OCI-LY3 (cell line): ENCODE results near the gene TOP1.

Experiments
- H2AFZ ChIP-seq: fragments of 200-600, 300-600 bp; shearing (Covaris generic); 2 replicates; pipeline ENCODE4 v1.6.0; 2014; ENCODE audit warnings: antibody characterized with exemption, low read depth, low read length
- H3K27ac ChIP-seq: fragments of 200-600, 300-600 bp; sonication (generic); 2 replicates; pipeline ENCODE4 v1.5.1; 2014; ENCODE audit warnings: mild to moderate bottlenecking, low read length, moderate library complexity, mixed read lengths
- H3K27me3 ChIP-seq: fragments of 200-600, 300-600 bp; sonication (generic); 2 replicates; pipeline ENCODE4 v1.6.1; 2014; ENCODE audit warnings: low read depth, low read length, mixed read lengths
- H3K36me3 ChIP-seq: fragments of 200-600, 300-600 bp; sonication (generic); replicated peaks from 2 replicates; pipeline ENCODE3; 2014; ENCODE audit warnings: low read depth, low read length, mixed read lengths
- H3K4me1 ChIP-seq: fragments of 300-600, 200-600 bp; sonication (generic); 2 replicates; pipeline ENCODE4 v1.6.1; 2014; ENCODE audit warnings: low read length, mixed read lengths
- H3K4me2 ChIP-seq: fragments of 200-600, 300-600 bp; sonication (generic); 2 replicates; pipeline ENCODE4 v1.6.1; 2014; ENCODE audit warnings: low read length, mixed read lengths
- H3K4me3 ChIP-seq: fragments of 300-600, 200-600 bp; sonication (generic); 2 replicates; pipeline ENCODE4 v1.5.1; 2014; ENCODE audit warnings: antibody characterized with exemption, mild to moderate bottlenecking, low read length, moderate library complexity
- H3K79me2 ChIP-seq: fragments of 300-600, 200-600 bp; shearing (Covaris generic); 2 replicates; pipeline ENCODE4 v1.6.1; 2014; ENCODE audit warnings: mild to moderate bottlenecking, low read length, mixed read lengths
- H3K9ac ChIP-seq: fragments of 300-600, 200-600 bp; shearing (Covaris generic); 2 replicates; pipeline ENCODE4 v1.6.0; 2014; ENCODE audit warnings: mild to moderate bottlenecking, low read length, moderate library complexity
- H3K9me3 ChIP-seq: fragments of 200-600, 300-600 bp; shearing (Covaris generic); 2 replicates; pipeline ENCODE4 v1.6.1; 2014; ENCODE audit warnings: low read length, mixed read lengths; ENCODE audit not compliant: insufficient read depth
- H4K20me1 ChIP-seq: fragments of 200-600, 300-600 bp; sonication (generic); 2 replicates; pipeline ENCODE4 v1.6.1; 2016; ENCODE audit warnings: low read length, mixed read lengths; ENCODE audit not compliant: insufficient read depth
- EZH2phosphoT487 ChIP-seq: fragments of 200-600 bp; shearing (Covaris generic); IDR thresholded peaks from 2 replicates; pipeline ENCODE4 v1.6.1; 2018; ENCODE audit warnings: antibody characterized with exemption, mixed run types, low read depth
- TF ChIP-seq, protein P1 (sequence below): fragments of 200-600, 300-600 bp; sonication (generic); IDR thresholded peaks from 2 replicates; pipeline ENCODE4 v1.5.1; 2014; ENCODE audit warnings: antibody characterized with exemption, low read length, low read depth

Gene TOP1

GRCh38 chr20:41170386-41171105 is 141.9 kb downstream of the TOP1 start:
- H3K79me2 ChIP-seq: no peaks in the 10 kb centered on the region
- H4K20me1 ChIP-seq: peaks cover 15% of the 10 kb centered on the region
- H3K27ac ChIP-seq: no peak overlapping the region
- H3K9ac ChIP-seq: no peak overlapping the region
- no peak overlapping the region for H2AFZ ChIP-seq
- no peak for TF ChIP-seq EZH2phosphoT487
- TF ChIP-seq, protein P1, sequence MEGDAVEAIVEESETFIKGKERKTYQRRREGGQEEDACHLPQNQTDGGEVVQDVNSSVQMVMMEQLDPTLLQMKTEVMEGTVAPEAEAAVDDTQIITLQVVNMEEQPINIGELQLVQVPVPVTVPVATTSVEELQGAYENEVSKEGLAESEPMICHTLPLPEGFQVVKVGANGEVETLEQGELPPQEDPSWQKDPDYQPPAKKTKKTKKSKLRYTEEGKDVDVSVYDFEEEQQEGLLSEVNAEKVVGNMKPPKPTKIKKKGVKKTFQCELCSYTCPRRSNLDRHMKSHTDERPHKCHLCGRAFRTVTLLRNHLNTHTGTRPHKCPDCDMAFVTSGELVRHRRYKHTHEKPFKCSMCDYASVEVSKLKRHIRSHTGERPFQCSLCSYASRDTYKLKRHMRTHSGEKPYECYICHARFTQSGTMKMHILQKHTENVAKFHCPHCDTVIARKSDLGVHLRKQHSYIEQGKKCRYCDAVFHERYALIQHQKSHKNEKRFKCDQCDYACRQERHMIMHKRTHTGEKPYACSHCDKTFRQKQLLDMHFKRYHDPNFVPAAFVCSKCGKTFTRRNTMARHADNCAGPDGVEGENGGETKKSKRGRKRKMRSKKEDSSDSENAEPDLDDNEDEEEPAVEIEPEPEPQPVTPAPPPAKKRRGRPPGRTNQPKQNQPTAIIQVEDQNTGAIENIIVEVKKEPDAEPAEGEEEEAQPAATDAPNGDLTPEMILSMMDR: no peak
- H3K36me3 ChIP-seq: peaks cover 77% of the 10 kb centered on the region
- H3K4me1 ChIP-seq: no peaks in the 10 kb centered on the region
- no peaks in the 10 kb centered on the region for H3K9me3 ChIP-seq
- no peak overlapping the region for H3K4me3 ChIP-seq
- H3K4me2 ChIP-seq: no peak overlapping the region
- no peaks in the 10 kb centered on the region for H3K27me3 ChIP-seq

- no peak overlapping the region for H3K4me3 ChIP-seq
- H3K4me1 ChIP-seq: no peaks in the 10 kb centered on the region
- H3K27ac ChIP-seq: no peak overlapping the region
- TF ChIP-seq, protein P1: no peak
- no peak for TF ChIP-seq EZH2phosphoT487
- H4K20me1 ChIP-seq: peaks cover 11% of the 10 kb centered on the region; the same call in 1 of the 2 replicates
- H3K9ac ChIP-seq: no peak overlapping the region
- no peaks in the 10 kb centered on the region for H3K79me2 ChIP-seq
- H3K27me3 ChIP-seq: no peaks in the 10 kb centered on the region
- no peak overlapping the region for H3K4me2 ChIP-seq
- H2AFZ ChIP-seq: no peak overlapping the region
- peaks cover 76% of the 10 kb centered on the region for H3K36me3 ChIP-seq
- H3K9me3 ChIP-seq: no peaks in the 10 kb centered on the region
Observed at GRCh38 chr20:41171736-41172295, 143.2 kb downstream of the TOP1 start.

GRCh38 chr20:41172296-41173140 is 143.9 kb downstream of the TOP1 start:
- H3K9me3 ChIP-seq: no peaks in the 10 kb centered on the region
- H3K27ac ChIP-seq: no peak overlapping the region
- no peaks in the 10 kb centered on the region for H3K4me1 ChIP-seq
- H3K27me3 ChIP-seq: no peaks in the 10 kb centered on the region
- H3K79me2 ChIP-seq: no peaks in the 10 kb centered on the region
- peaks cover 11% of the 10 kb centered on the region; the same call in 1 of the 2 replicates for H4K20me1 ChIP-seq
- H3K4me3 ChIP-seq: no peak overlapping the region
- no peak overlapping the region for H3K9ac ChIP-seq
- H3K36me3 ChIP-seq: peaks cover 76% of the 10 kb centered on the region
- TF ChIP-seq, protein P1: no peak
- TF ChIP-seq EZH2phosphoT487: no peak
- H3K4me2 ChIP-seq: no peak overlapping the region
- H2AFZ ChIP-seq: no peak overlapping the region
